H1 (cell line): ENCODE data around the gene CASTOR1. TPM values are rescaled to one million over a fixed set of nuclear protein-coding genes. Genes with fewer than 3 reads are reported as not detected.

Experiments used
- SIN3A ChIP-seq, 2 experiments: IDR thresholded peaks in 1 of 2; conservative IDR thresholded peaks in 1 of 2; 2 replicates each; pipeline ENCODE4 v1.6.1; 2011 to 2012; ENCODE audit warnings: low read length in 2 of 2, improper control_type of control experiment in 1 of 2, low read depth in 1 of 2, mild to moderate bottlenecking in 1 of 2
- TEAD4 ChIP-seq: IDR thresholded peaks from 2 replicates; pipeline ENCODE4 v1.6.1; 2012; ENCODE audit warnings: low read depth, low read length, inconsistent platforms, mixed read lengths
- polyA plus RNA-seq, 7 experiments: library from polyadenylated mRNA; depleted of rRNA in 3 of 7; stranded (reverse) in 5 of 7; unstranded in 2 of 7; fragments of >200 nt in 5 of 7; fragments of 200-250 nt in 2 of 7; gene quantifications; 1 replicate in 5 of 7; 2 replicates in 1 of 7; 4 replicates in 1 of 7; pipeline versions ENCODE4 v1.2.1 to v1.2.3, GENCODE V29; 2011 to 2013; ENCODE audit warnings: missing spikeins in 2 of 7, mixed read lengths in 2 of 7
- total RNA-seq: library from RNA; stranded (reverse); fragmentation: NEBNext Ultra II Directional; extraction: Animal tissue kit (Norgen Biotek cat#: 25700); gene quantifications from 2 replicates; pipeline ENCODE4 v1.2.1, GENCODE V29; 2021

Gene CASTOR1
- total and polyA plus RNA-seq, 2 of the 8 experiments (the other 6 are each of a cell fraction or from before 2014, with no cell fraction given) = 10.3 to 36.0 TPM

DNA sequence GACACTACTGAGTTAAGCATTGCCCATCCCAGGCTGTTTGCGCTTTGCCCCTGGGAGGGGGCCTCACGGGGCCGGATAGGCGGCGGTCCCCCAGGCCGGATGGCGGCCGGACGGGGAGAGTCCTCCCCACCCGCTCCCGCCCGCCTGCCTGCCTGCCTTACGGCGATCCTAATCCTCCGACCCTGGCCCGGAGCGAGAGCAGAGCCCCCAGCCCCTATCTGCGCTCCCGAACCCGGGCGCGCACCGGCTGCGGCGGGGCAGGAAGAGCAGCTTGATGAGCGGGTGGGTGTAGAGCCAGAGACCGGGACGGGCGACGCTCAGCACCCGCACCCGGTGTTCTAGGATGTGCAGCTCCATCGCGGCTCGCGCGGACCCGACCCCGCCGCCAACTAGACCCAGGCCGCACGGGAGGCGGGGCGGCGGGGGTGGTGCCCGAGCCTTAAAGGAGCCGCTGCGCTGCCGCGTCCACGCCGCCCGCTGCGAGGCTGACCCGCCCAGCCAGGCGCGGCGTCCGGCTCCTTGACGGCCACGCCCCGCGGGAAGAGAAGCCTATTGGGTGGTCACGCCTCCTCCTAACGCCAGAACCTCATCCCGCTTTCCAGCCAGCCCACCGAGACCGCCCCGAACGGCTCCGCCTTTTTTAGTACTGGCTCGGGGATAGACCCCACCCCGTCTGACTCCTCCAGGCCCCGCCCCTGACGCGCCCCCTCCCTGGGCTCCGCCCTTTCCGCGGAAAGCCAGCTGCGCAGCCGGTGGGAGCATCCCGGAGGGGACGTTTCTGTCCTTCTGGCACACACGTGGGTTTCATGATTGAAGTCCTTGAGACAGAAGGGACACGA, at the start of gene CASTOR1 (continued):
- TF ChIP-seq SIN3A (conservative IDR thresholded peaks at IDR 0.05 in 1 of 2, IDR thresholded peaks at IDR 0.05 in 1 of 2; ENCODE audit: low read depth in 1 of 2, low read length in 2 of 2) (peak; percentile 12 to 68; a peak in 1 of 4 replicates), TEAD4 (no peak)
